MM.1S (cell line): ENCODE measurements around the gene AK4.

Experiments
- DNase-seq: peaks from one replicate; pipeline ENCODE4 v3.0.0-alpha.2; 2015
- H2AFZ ChIP-seq: fragments of 300-600 bp; sonication (generic); 2 replicates; pipeline ENCODE4 v1.6.0; 2016; ENCODE audit warnings: antibody characterized with exemption, low read length
- H3F3A ChIP-seq: fragments of 300-600 bp; sonication (generic); 2 replicates; pipeline ENCODE4 v1.6.1; 2016; ENCODE audit warnings: mild to moderate bottlenecking, antibody characterized with exemption, low read length, moderate library complexity, mixed read lengths; ENCODE audit not compliant: insufficient read depth
- H3K27ac ChIP-seq: fragments of 300-600 bp; sonication (generic); 2 replicates; pipeline ENCODE4 v1.5.1; 2016; ENCODE audit warnings: mild to moderate bottlenecking, low read length
- H3K27me3 ChIP-seq: fragments of 300-600 bp; sonication (generic); replicated peaks from 2 replicates; pipeline ENCODE4 v1.6.0; 2016; ENCODE audit warnings: low read length; ENCODE audit not compliant: insufficient read depth
- H3K36me3 ChIP-seq: fragments of 300-600 bp; sonication (generic); replicated peaks from 2 replicates; pipeline ENCODE4 v1.6.1; 2016; ENCODE audit warnings: mild to moderate bottlenecking, low read length, mixed read lengths; ENCODE audit not compliant: insufficient read depth
- H3K4me1 ChIP-seq: fragments of 300-600 bp; sonication (generic); 2 replicates; pipeline ENCODE4 v1.6.1; 2016; ENCODE audit warnings: low read length, mixed read lengths
- H3K4me2 ChIP-seq: fragments of 300-600 bp; sonication (generic); 2 replicates; pipeline ENCODE4 v1.6.0; 2016; ENCODE audit warnings: low read depth, low read length
- H3K4me3 ChIP-seq: fragments of 300-600 bp; sonication (generic); 2 replicates; pipeline ENCODE4 v1.5.1; 2016; ENCODE audit warnings: low read length, mixed read lengths
- H3K79me2 ChIP-seq: fragments of 300-600 bp; sonication (generic); 2 replicates; pipeline ENCODE4 v1.6.1; 2016; ENCODE audit warnings: mixed run types, low read length, mixed read lengths
- H3K9ac ChIP-seq: fragments of 300-600 bp; sonication (generic); 2 replicates; pipeline ENCODE4 v1.6.1; 2016; ENCODE audit warnings: low read length, mixed read lengths
- H3K9me2 ChIP-seq: fragments of 300-600 bp; sonication (generic); replicated peaks from 2 replicates; pipeline ENCODE4 v1.6.1; 2016; ENCODE audit warnings: mild to moderate bottlenecking, low read length, mixed read lengths; ENCODE audit not compliant: insufficient read depth
- H3K9me3 ChIP-seq: fragments of 300-600 bp; sonication (generic); replicated peaks from 2 replicates; pipeline ENCODE4 v1.6.1; 2016; ENCODE audit warnings: mild to moderate bottlenecking, low read length, mixed read lengths; ENCODE audit not compliant: insufficient read depth
- H4K20me1 ChIP-seq: fragments of 300-600 bp; sonication (generic); 2 replicates; pipeline ENCODE4 v1.6.1; 2016; ENCODE audit warnings: mild to moderate bottlenecking, low read length, moderate library complexity, mixed read lengths; ENCODE audit not compliant: insufficient read depth
- CTCF ChIP-seq: fragments of 300-600 bp; sonication (generic); IDR thresholded peaks from 2 replicates; pipeline ENCODE4 v1.5.1; 2016; ENCODE audit warnings: antibody characterized with exemption, low read length, mixed read lengths
- EZH2 ChIP-seq: fragments of 300-600 bp; sonication (generic); optimal IDR thresholded peaks from 2 replicates; pipeline ENCODE3; 2017; ENCODE audit warnings: low read depth, mild to moderate bottlenecking, antibody characterized with exemption, low read length, mixed read lengths
- EZH2phosphoT487 ChIP-seq: fragments of 300-600 bp; sonication (generic); IDR thresholded peaks from 2 replicates; pipeline ENCODE4 v1.6.1; 2018; ENCODE audit warnings: antibody characterized with exemption, low read length

The AK4 gene

GRCh38 chr1:65182658-65183268 lies 34.8 kb downstream of the AK4 start:
- Histone ChIP-seq H3K4me3 (no peak overlapping the region), H3K36me3 (no peaks in the 10 kb centered on the region), H3K9ac (no peak overlapping the region), H3K4me1 (no peaks in the 10 kb centered on the region), H3K9me3 (no peaks in the 10 kb centered on the region), H3F3A (no peaks in the 10 kb centered on the region), H3K4me2 (no peak overlapping the region), H3K27ac (no peak overlapping the region), H3K27me3 (no peaks in the 10 kb centered on the region), H4K20me1 (no peaks in the 10 kb centered on the region), H3K79me2 (no peaks in the 10 kb centered on the region), H2AFZ (no peak overlapping the region), H3K9me2 (no peaks in the 10 kb centered on the region)
- no peak for TF ChIP-seq EZH2phosphoT487
- no peak for TF ChIP-seq EZH2
- no peak for TF ChIP-seq CTCF
- DNase-seq, result no peak

GRCh38 chr1:65189576-65190115 lies 41.6 kb downstream of the AK4 start:
- H3K4me1 ChIP-seq, result no peaks in the 10 kb centered on the region
- no peaks in the 10 kb centered on the region for H3K79me2 ChIP-seq
- no peak overlapping the region for H3K4me2 ChIP-seq
- H3K9me3 ChIP-seq, result no peaks in the 10 kb centered on the region
- no peaks in the 10 kb centered on the region for H3K27me3 ChIP-seq
- no peak overlapping the region for H3K4me3 ChIP-seq
- H3F3A ChIP-seq, result no peaks in the 10 kb centered on the region
- no peak for TF ChIP-seq CTCF
- TF ChIP-seq EZH2phosphoT487, result no peak
- TF ChIP-seq EZH2, result no peak
- no peaks in the 10 kb centered on the region for H3K9me2 ChIP-seq
- no peak overlapping the region for H3K27ac ChIP-seq
- H4K20me1 ChIP-seq, result no peaks in the 10 kb centered on the region
- H3K9ac ChIP-seq, result no peak overlapping the region
- no peaks in the 10 kb centered on the region for H3K36me3 ChIP-seq
- no peak for DNase-seq
- H2AFZ ChIP-seq, result no peak overlapping the region

- H3K36me3 ChIP-seq, result no peaks in the 10 kb centered on the region
- no peak for DNase-seq
- H3K9me3 ChIP-seq, result no peaks in the 10 kb centered on the region
- H3K79me2 ChIP-seq, result no peaks in the 10 kb centered on the region
- H3K27me3 ChIP-seq, result no peaks in the 10 kb centered on the region
- H3F3A ChIP-seq, result no peaks in the 10 kb centered on the region
- H4K20me1 ChIP-seq, result no peaks in the 10 kb centered on the region
- no peak overlapping the region for H3K9ac ChIP-seq
- no peak overlapping the region for H3K4me3 ChIP-seq
- no peak for TF ChIP-seq CTCF
- TF ChIP-seq EZH2phosphoT487, result no peak
- TF ChIP-seq EZH2, result no peak
- no peak overlapping the region for H3K4me2 ChIP-seq
- H3K9me2 ChIP-seq, result no peaks in the 10 kb centered on the region
- no peak overlapping the region for H3K27ac ChIP-seq
- no peaks in the 10 kb centered on the region for H3K4me1 ChIP-seq
- H2AFZ ChIP-seq, result no peak overlapping the region
Observed at GRCh38 chr1:65190229-65190628, 42.2 kb downstream of the AK4 start.
